GM19438 (cell line): ENCODE results near the gene TOR3A.
"Not testable (repeated sequence)": the region's sequence is repeated elsewhere in the genome, so short reads cannot be mapped to it uniquely, and the experiment has no call there.

Source experiments
- ATAC-seq: cut with Tn5 transposase; IDR thresholded peaks from one replicate; pipeline ENCODE4 v1.9.1; 2021; ENCODE audit warnings: low read depth; ENCODE audit not compliant: unreplicated experiment

Gene TOR3A

GRCh38 chr1:179081687-179082332 lies at the start of gene TOR3A:
TOR3A (plus strand) TSS chr1:179082070; CDS start chr1:179082129, 59 bp downstream.
- ATAC-seq = peak; percentile 83

GRCh38 chr1:179034720-179035119 lies 47.1 kb upstream of the TOR3A start:
- peak; percentile 73 for ATAC-seq

GRCh38 chr1:179036844-179037465 lies 44.9 kb upstream of the TOR3A start:
- peak; percentile 45 for ATAC-seq

- no peak for ATAC-seq
Measured at GRCh38 chr1:179038528-179039281, 43.2 kb upstream of the TOR3A start.

GRCh38 chr1:179039502-179040174 lies 42.2 kb upstream of the TOR3A start:
- ATAC-seq = not testable (repeated sequence)

- not testable (repeated sequence) for ATAC-seq
Measured at GRCh38 chr1:179040175-179040551, 41.7 kb upstream of the TOR3A start.

- ATAC-seq = no peak
Measured at GRCh38 chr1:179042087-179042486, 39.8 kb upstream of the TOR3A start.

GRCh38 chr1:179042700-179043099 lies 39.2 kb upstream of the TOR3A start:
- ATAC-seq = no peak

- ATAC-seq = no peak
Measured at GRCh38 chr1:179043266-179043665, 38.6 kb upstream of the TOR3A start.

GRCh38 chr1:179043907-179044306 lies 38.0 kb upstream of the TOR3A start:
- no peak for ATAC-seq

- no peak for ATAC-seq
Measured at GRCh38 chr1:179046808-179047635, 34.8 kb upstream of the TOR3A start.

- ATAC-seq = no peak
Measured at GRCh38 chr1:179047636-179047997, 34.3 kb upstream of the TOR3A start.

- no peak for ATAC-seq
Measured at GRCh38 chr1:179048339-179049124, 33.3 kb upstream of the TOR3A start.

GRCh38 chr1:179052776-179053175 lies 29.1 kb upstream of the TOR3A start:
- no peak for ATAC-seq

GRCh38 chr1:179053486-179053885 lies 28.4 kb upstream of the TOR3A start:
- no peak for ATAC-seq

GRCh38 chr1:179055937-179056336 lies 25.9 kb upstream of the TOR3A start:
- ATAC-seq = no peak

GRCh38 chr1:179058487-179059483 lies 23.1 kb upstream of the TOR3A start:
- ATAC-seq = no peak
